Daoy (cell line): ENCODE data around the gene ANKS1B. TPM values are rescaled to one million over a fixed set of nuclear protein-coding genes. Genes with fewer than 3 reads are reported as not detected.
A peak's percentile ranks its signal among the peaks of the same experiment; 100 is the strongest.

Experiments used
- DNase-seq: peaks from one replicate; pipeline ENCODE4 v3.0.0-alpha.2; 2015; ENCODE audit warnings: low read depth
- total RNA-seq: library from RNA; depleted of rRNA; stranded (reverse); fragments of >200 nt; shearing (Covaris generic); gene quantifications from 2 replicates; pipeline ENCODE4 v1.2.3, GENCODE V29; 2014

The ANKS1B gene
- total RNA-seq, 1 experiment from 2014 or later: 36.8 TPM

DNA sequence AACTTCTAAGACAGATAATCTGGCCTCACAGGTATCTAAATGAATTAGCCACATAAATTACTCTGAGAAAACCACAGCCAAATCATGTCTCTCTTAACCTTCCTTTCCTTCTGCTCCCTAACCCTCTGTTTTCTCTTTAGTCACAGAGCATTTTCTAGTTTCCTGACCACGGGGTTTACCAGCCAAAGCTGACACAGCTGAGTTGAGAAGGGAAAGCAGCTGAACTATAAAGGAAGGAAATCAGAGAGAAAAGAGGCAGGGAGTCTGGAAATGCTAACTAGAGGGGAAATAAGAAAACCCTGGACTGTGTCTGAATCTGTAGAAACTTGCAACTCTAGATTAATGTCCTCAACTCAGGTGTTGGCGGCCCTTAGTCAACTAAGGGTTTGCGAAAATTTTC is 24.4 kb downstream of the ANKS1B start:
- DNase-seq: peak; percentile 30

DNA sequence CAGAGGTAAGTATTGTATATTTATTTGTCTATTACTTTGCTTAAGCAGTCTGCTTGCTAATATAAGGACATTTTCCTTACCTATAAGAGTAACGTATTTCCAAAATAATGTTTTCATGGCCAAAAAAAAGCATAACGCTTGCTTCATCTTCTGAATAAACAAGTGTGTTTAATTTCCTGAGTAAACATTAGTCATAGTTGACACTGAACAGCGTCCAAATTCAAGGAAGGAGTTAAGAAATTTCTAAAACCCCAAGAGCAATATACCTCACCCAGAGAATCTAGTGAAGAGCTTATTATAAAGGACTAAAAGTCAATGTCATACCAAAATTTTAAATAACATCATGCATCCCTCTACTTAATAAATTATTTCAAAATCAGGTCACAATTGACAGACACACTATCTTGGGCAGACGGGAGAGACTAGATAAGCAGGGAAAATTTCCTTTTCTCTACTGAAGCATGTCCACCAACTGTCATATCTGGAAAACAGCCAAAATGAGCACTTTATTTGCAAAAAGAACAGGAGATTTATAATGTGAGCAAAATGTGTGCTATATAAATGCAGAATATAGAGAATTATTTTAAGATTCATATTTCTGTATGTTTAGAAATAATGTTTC is 25.1 kb downstream of the ANKS1B start:
- DNase-seq: peak; percentile 16

DNA sequence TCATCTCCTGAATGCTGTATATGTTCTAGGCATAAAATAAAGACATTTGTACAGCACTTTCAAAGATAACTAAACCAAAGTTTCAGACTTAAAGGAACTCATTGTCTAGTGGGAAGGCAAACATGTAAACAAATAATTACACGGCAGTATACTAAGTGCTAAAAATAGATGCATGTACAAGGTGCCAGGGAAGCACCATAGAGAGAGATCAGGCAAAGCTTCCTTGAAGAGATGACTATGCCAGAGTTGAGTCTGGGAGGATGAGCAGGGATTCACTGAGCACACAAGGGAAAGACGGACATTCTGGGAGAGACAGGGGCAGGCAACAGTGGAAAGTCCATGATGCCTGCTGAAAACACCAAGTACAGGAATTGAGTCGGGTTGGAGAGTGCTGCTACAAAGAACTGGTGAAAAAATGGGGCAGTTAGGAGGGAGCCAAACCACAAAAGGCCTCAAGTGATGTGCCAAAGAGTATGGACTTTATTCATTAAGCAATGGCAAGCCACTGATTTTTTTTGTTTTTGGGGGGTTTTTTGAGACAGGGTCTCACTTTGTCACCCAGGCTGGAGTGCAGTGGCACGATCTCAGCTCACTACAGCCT is 26.8 kb downstream of the ANKS1B start:
- no peak for DNase-seq

DNA sequence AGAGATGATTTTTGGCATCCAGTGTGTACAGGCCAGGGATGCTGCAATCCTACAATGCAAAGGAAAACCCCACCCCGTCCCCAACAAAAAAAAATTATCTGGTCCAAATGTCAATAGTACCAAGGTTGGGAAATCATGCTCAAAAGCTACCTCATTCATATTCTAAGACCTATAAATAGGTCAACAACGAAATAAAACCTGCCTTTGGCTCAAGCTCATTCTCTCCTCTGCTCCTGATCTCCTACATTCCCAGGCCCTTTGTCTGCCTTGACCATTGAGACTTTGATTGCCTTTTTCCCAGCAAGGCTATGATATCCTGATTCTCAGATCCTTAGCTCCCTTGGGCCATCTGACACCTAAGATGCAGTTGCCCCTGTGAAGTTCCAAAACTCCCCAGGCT is 30.0 kb downstream of the ANKS1B start:
- no peak for DNase-seq

DNA sequence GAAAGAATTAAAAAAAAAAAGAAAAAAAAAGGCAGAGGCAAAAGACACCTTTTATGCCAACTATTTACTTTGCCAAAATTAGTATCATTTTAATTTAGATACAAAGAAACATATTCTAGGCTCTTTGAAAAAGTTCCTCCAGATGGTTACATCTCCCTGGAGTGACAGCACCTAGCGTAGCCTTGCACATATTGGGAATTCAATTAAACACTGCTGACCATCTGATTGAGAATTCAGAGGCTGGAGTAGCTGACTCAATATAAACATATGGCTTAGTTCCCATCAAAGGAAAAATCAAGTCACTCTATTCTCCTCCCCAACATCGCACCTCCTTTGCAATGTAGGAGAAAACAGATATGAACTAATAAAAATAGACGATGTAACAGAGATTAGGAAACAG is 36.4 kb downstream of the ANKS1B start:
- DNase-seq: no peak

DNA sequence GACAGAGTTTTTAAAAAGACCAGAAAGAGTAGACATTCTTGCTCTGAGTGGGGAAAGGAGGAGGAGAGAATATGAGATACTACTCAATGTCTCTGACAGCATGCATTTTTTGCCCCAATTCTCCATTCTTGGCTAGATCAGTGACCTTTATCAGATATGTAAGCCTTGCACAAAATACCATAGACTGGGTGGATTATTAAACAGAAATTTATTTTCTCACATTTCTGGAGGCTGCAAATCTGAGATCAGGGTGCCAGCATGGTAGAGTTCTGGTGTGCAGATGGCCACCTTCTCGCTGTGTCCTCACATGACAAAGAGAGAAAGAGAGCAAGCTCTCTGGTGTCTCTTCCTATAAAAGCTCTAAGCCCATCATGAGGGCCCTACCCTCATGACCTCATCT is 38.6 kb downstream of the ANKS1B start:
- DNase-seq: no peak

DNA sequence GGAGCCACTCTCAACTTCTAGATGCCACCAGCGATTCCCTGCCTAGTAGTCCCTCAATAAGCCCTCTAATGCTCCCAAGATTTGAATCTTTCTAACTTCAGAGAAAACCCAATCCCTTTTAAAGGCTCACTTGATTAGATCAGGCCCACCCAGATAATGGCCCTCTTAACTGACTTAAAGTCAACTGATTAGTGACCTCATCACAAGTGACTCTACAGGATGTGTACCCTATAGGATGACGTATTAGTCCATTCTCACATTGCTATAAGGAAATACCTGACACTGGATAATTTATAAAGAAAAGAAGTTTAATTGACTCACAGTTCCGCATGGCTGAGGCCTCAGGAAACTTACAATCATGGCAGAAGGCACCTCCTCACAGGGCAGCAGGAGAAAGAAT is 49.1 kb downstream of the ANKS1B start:
- no peak for DNase-seq

DNA sequence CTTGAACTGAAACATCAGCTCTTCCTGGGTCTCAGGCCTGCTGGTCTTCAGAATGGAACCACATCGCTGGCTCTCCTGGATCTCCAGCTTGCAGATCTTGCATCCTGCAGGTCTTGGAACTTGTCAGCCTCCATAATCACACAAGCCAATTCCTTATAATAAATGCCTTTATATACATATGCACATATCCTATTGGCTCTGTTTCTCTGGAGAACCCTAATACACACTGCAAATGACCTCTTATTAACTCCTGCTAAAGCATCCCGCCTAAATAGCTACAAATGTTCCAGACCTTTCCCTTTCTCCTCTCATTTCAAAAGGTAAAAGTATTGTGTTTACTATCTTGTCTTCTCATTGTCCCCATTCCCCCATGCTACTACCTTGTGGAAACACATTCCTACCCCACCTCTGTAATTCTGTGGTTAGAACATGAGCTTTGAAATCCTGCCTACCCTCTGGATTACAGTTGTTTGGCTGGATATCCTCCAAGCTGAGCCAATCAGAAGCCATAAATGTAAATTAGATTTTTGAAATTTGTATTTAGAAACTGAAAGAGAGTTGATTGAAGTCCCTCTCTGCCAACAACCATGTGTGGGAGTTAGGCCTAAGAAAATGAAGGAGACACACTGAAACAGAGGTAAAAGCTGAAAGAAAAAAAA is 58.1 kb downstream of the ANKS1B start:
- DNase-seq: no peak

DNA sequence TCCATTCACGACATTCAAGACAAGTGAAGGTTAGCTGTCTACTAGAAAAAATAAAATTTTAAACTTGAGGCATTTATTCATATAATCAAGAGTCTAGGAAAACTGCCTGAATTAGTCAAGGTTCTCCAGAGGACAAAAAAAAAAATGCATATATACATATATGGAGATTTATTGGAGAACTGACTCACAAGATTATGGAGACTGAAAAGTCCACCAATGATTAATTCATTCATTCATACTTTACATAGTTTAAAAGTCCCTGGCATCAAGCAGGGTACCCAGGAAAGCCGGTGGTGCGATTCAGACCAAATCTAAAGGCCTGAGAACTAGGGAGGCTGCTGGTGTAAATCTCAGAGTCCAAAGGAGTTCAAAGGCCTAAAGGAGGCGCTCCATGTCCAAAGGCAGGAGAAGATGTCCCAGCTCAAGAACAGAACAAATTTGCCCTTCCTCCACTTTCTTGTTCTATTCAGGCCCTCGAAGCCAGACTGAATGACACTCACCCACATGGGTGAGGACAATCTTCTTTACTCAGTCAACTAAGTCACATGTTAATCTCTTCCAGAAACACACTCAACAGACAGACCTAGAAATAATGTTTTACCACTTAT is 64.3 kb downstream of the ANKS1B start:
- DNase-seq: no peak

DNA sequence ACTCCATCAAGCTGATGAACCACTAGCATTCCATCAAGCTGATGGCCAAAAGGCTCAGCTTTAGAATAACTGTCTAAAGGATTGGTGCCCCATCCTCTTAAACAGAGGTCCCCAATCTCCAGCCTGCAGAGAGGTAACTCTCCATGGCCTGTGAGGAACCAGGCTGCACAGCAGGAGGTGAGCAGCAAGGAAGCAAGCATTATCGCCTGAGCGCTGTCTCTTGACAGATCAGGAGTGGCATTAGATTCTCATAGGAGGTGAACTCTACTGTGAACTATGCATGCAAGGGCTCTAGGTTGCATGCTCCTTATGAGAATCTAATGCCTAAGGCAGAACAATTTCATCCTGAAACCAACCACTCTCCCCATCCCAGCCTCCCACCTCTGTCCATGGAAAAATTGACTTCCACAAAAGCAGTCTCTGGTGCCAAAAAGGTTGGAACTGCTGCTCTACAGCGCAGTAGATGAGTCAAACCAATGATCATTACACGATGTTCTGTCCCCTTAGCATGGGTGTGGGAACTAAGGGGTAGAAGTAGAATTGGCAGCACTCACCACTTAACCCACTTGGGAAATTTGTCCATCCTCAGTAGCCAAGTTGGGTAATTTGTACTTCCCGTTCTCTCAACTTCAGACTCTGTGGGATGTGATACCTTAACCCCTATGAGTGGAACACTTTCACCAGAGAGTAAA is 66.9 kb downstream of the ANKS1B start:
- DNase-seq: no peak

DNA sequence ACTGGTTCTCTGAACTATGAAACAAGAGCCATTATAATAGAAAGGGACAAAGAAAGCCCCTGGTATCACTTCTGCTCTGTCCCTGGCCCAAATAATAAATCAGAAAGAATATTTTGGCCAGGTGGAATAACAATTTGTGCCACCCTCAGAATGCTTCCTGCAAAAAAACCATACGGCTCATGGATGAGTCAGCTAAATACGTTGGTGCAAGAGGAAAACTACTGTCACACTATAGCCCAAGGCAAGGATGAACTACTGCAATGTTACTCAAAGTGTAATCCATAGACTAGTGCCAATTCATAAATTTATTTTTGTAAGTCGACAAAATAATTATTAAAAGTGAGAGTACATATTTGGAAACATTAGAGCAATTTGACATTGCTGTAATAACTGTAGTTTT is 68.2 kb downstream of the ANKS1B start:
- peak; percentile 27 for DNase-seq

DNA sequence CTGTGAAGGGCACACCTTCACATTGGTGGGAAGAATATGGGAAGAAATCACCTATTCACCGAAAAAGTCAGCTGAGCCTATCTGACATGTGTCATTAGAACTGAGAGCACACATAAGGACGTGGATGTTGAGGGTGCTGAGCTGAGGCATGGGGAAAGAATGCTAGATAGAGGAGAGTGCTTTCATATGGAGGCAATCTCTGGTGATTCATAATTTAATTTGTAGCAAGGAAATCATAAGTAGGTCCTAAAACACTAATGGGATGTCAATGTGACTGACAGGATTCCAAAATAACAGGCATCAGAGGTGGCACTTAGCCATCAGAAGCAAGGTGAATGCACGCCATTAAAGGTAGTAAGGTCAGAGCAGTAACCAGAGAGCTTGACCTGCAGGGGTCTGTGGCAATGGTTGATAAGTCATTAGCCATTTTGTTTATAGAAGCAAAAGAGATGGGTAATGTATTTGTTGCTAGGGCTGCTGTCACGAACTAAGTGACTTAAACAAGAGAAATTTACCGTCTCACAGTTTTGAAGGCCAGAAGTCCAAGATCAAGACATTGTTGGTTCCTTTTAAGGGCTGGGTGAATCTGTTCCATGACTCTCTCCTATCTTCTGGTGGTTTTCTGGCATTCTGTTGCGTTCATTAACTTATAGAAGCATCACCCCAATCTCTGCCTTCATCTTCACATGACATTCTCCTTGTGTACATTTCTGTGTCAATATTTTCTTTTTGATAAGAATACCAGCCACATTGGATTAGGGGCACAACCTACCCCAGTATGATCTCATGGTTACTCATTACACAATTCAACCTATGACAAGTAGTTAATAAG is 69.3 kb downstream of the ANKS1B start:
- peak; percentile 81 for DNase-seq

DNA sequence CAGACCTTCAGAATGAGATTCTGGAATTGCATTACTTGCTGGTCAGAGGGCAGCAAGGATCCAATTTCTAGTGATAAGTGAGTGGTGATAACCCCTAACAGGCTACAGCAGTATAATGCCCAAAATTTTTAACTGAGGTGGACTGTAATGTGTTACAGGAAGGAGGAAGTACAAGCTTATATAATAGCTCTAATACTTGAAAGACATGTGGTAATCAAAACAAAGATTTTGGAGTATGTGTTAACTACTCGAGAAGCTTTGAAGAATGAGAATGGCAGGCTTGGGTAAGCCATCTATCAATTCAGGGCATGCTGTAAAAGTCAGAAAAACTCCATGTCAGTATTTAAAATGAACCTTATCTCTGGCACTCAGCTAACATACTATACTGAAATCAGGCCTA is 70.5 kb downstream of the ANKS1B start:
- no peak for DNase-seq

DNA sequence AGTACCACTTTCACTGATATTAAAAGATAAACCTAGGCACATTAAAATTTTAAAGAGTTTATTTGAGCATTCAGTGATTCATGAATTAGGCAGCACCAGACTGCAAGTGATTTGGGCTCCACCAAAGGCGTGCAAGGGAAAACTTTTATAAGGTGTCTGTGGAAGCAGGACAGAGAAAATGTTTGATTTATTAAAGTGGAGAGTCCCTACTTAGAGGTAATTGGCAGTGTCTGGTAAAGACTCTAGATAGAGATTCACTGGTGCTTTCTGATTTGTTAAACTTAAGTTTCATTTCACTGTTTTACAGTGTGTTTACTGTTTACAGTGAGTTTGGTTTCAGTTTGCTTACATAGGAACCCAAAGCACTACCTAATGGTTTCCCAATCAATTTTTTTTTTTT is 72.8 kb downstream of the ANKS1B start:
- no peak for DNase-seq

DNA sequence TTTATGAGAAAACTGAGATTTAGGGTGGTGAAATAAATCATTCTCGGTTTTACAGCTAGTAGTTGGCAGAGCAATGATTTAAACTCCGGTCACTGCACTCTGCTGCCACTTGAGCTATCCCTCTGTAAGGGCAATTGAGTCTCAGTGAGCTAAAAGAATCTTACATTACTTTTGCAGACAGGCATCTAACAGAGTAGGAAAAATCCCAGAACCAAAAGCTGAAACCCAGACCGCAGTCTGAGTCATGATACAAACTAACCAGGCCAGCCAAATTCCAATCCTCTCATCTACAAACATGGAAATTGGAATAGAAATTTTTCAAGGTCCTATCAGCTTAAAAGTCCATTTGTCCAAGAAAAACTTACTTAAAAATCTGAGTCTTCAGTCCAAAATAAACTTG is 73.7 kb downstream of the ANKS1B start:
- DNase-seq: peak; percentile 86

DNA sequence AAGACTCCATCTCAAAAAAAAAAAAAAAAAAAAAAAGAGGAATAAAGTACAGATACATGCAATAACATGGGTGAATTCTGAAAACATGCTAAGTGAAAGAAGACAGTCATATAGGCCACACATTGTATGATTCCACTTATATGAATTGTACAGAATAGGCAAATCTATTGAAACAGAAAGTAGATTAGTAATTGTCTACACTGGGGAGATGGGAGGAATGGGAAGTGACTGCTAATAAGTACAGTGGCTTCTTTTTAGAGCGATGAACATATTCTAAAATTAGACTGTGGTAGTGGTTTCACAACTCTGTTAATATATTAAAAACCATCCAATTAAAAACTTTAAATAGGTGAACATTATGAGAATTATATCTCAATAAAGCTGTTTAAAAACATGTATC is 74.4 kb downstream of the ANKS1B start:
- DNase-seq: no peak

DNA sequence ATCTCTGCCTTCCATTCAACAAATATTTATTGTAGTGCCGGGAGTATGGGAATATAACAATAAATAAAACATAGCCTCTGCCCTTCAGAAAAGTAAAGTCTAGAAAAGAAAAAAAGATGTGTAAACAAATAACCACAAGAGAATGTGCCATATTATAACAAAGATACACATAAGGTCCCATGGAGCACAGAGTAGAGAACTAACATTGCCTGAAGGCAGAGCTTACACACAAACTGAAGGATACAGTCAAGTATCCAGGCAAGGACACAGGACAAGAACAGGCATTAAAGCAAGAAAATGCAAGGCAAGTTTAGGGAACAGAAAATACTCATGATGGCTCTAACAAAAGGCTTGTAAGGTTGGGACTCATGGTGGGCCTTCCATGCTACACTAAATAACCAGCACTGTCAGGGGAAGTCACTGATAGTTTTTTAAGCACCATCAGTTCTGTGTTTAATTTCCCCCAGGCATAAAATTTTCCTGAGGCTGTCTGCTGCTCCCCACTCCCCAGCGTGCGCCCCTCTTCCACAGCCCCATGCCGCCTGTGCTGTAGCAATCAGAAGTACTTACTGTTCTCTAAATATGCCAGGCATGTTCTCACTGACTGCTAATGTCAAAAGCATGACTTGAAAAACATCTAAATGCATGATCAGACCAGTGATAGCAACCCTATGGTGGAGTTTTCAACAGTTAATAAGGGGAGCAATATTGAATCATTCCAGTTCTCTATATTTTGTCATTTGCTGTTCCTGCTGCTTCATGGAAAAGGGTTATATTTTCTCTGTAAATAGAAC is 77.8 kb downstream of the ANKS1B start:
- no peak for DNase-seq

DNA sequence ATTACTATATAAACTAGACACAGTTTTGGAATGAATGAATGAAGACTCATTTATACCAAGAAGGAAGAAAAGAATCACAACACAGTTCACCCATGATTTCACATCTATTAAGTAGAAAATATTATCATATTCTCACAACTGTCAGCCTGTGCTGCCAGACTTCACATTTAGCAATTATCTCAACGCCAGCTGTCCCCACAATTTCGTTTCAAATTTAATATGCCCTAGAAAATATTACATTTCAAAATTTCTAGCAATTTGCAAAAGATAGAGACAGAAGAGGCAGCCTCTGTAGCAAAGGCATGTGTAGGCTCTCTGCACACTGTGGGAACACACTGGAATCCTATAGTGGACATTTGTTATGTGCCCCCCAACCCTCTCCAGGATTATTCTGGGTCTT is 83.6 kb downstream of the ANKS1B start:
- DNase-seq: no peak

DNA sequence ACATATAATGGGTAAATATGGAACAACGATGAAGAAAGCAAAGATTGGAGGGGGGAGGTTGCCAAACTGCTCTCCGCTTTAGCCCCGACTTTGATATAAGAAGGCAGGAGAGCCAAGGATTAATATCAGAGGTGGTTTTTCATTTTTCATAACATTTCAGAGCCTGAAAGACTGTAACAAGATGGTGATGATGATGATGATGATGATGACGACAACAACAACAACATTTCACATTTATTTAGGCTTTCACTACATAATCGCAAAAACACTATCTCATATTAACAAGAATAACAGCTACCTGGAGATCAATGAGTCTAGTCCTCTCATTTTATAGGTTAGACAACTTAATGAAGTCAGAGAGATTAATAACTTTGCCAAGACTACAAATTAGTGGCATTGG is 86.1 kb downstream of the ANKS1B start:
- no peak for DNase-seq

DNA sequence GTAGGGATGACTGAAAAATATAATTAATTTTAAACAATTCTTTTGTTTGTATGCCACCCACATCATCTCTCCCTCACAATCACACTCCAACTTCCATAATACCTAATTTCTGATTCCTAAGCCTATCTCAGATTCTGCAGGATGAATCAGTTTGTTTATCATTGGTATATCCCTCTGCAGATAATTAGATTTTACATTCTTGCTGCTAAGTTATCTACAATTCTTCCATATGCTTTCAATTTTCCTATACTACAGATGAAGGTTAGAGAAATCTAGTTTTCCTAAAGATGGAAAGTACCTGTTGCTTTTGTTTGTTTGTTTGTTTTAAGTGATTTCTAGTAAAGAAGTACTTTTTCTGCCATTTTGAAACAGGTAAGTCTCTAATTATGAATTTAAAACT is 105.3 kb downstream of the ANKS1B start:
- no peak for DNase-seq

DNA sequence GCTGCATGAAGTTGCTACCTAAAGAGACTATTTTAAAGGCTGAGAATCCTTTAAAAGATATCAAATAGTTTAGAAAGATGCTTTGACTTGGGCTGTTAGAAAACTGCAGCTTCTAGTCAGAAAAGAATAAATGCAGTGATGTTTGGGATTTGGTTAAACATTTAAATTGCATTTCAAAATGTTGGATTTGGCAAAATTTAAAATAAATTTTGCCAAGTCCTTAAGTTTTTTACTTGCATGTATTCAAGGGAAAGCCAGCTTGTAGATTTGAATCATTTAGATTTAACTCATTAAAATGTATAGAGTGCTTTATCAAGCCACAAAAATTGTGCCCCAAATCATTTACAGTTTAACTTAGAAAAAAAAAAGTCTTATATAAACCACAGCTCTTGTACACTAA is 109.7 kb downstream of the ANKS1B start:
- no peak for DNase-seq
